ENCODE results near the gene SHC2.

The SHC2 gene

GRCh38 chr19:369876-370275, 91.0 kb downstream of the SHC2 start:
- no peak for DNase-seq

GRCh38 chr19:369256-369655, 91.6 kb downstream of the SHC2 start:
- DNase-seq = no peak

GRCh38 chr19:368630-369024, 92.2 kb downstream of the SHC2 start:
- no peak for DNase-seq

GRCh38 chr19:367963-368629, 92.7 kb downstream of the SHC2 start:
- DNase-seq = no peak

GRCh38 chr19:367561-367960, 93.3 kb downstream of the SHC2 start:
- DNase-seq = no peak

- DNase-seq = no peak
Measured at GRCh38 chr19:366951-367350, 93.9 kb downstream of the SHC2 start.
